ENCODE measurements around the gene OR10T2. TPM values are rescaled to one million over a fixed set of nuclear protein-coding genes. Genes with fewer than 3 reads are reported as not detected.

OR10T2 gene, protein sequence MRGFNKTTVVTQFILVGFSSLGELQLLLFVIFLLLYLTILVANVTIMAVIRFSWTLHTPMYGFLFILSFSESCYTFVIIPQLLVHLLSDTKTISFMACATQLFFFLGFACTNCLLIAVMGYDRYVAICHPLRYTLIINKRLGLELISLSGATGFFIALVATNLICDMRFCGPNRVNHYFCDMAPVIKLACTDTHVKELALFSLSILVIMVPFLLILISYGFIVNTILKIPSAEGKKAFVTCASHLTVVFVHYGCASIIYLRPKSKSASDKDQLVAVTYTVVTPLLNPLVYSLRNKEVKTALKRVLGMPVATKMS
- not detected in 2 replicates for total RNA-seq

DNA sequence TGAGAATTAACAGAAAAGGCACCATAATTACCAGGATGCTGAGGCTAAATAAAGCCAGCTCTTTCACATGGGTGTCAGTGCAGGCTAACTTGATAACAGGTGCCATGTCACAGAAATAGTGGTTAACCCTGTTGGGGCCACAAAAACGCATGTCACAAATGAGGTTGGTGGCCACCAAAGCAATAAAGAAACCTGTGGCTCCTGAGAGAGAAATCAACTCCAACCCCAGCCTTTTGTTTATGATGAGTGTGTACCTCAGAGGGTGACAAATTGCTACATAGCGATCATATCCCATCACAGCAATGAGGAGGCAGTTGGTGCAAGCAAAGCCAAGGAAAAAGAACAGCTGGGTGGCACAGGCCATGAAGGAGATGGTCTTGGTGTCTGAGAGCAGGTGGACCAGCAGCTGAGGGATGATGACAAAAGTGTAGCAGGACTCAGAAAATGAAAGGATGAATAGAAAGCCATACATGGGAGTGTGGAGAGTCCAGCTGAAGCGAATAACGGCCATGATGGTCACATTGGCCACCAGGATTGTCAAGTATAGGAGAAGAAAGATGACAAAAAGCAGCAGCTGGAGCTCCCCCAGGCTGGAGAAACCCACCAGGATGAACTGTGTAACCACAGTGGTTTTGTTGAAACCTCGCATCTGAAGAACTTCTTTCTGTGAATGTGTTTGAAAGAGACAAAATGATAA is at the start of gene OR10T2:
TSS of gene OR10T2 (minus strand) at position 649 of the 697 bp plus-strand sequence. CDS start at position 649, 0 bp downstream.

DNA sequence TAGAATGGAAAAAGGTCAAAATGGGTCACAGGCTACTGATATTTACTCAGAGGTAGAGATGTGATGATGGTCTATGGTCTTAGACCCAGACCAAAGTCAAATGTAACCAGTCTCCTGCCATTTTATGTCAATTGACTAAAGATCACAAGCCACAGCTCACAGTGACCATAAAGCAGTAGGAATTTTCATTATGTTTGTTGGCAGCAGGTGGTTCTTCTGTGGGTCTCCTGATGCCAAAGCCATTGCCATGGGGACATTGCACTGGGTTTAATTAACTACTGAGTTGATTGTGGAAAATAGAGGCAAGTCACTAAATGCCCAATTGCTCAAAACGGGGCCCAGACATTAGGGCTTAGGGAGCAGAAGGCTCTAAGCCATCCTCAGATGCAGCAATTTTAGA is 26.9 kb upstream of the OR10T2 start, which contains the start of gene OR10K2:
TSS of gene OR10K2 (minus strand) at position 101 of the 400 bp plus-strand sequence. CDS start 5,371 bp downstream, outside the sequence.

DNA sequence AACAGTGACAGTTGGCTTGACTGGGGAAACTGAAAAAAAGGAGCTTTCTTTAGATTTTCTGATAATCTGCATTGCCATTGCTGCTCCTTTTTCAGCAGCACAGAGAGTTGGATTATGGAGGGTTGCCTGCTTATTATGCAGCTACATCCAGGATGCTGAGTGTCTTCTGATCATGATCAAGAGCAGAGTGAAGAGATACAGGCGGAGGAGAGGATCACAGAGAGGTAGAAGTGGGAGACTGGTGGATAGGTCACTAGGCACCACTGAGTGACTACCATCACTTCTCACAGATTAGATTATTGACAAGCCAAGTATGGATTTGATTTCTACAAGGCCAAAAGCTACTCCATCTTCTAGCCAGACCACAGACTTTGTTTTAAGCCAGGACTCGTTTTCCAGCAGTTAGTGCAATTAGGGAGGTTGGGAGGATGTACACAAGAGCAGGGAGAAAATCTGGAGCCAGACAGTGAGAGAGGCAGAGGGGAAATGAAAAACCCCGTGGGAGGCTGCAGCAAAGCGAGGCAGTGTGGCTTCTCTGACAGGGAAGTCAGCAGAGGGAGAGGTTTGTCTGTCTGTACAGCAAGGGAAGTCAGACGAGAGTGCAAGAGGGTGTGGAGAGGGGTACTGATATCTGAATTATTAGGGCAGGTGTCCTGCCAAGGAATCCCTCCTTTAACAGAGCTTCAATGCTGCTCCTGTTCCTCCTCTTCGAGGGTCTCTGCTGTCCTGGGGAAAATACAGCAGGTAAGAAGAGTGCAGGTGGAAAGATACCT is 45.8 kb downstream of the OR10T2 start, which contains the start of gene CD1E:
TSS of gene CD1E (plus strand) at position 592 of the 773 bp plus-strand sequence. CDS start at position 687, 95 bp downstream.

Other genes starting within 250 kb of the OR10T2 start
- gene CD1D, start 218.6 kb downstream of the OR10T2 start, total RNA-seq, result not detected in 2 replicates
- gene CD1A, start 145.0 kb downstream of the OR10T2 start, total RNA-seq, result not detected in 2 replicates
- gene CD1C, start 109.5 kb downstream of the OR10T2 start, total RNA-seq, result not detected in 2 replicates
- gene CD1B, start 67.9 kb downstream of the OR10T2 start, total RNA-seq, result not detected in 2 replicates
- not detected in 2 replicates for gene CD1E, start 45.6 kb downstream of the OR10T2 start, total RNA-seq
- not detected in 2 replicates for gene OR10K2, start 26.8 kb upstream of the OR10T2 start, total RNA-seq
- not detected in 2 replicates for gene OR10K1, start 62.4 kb upstream of the OR10T2 start, total RNA-seq
- gene OR10R2, start 72.8 kb upstream of the OR10T2 start, total RNA-seq, result not detected in 2 replicates
- gene OR6Y1, start 154.9 kb upstream of the OR10T2 start, total RNA-seq, result not detected in 2 replicates
- not detected in 2 replicates for gene OR6P1, start 171.1 kb upstream of the OR10T2 start, total RNA-seq
- not detected in 2 replicates for gene OR10X1, start 180.4 kb upstream of the OR10T2 start, total RNA-seq
- not detected in 2 replicates for gene OR10Z1, start 205.8 kb upstream of the OR10T2 start, total RNA-seq

All from placental epithelial cell (primary cell).